KOPT-K1 (cell line): ENCODE measurements around the gene MYADML2.
"Not testable (repeated sequence)": the region's sequence is repeated elsewhere in the genome, so short reads cannot be mapped to it uniquely, and the experiment has no call there.

Source experiments
- H3K27ac ChIP-seq: fragments of 200-600 bp; sonication (generic); 2 replicates; pipeline ENCODE4 v1.5.1; 2016; ENCODE audit warnings: antibody characterized with exemption, mild to moderate bottlenecking, low read depth, low read length; ENCODE audit not compliant: poor library complexity, severe bottlenecking
- H3K36me3 ChIP-seq: fragments of 200-600 bp; sonication (generic); 2 replicates; pipeline ENCODE4 v1.5.1; 2017; ENCODE audit warnings: antibody characterized with exemption, mild to moderate bottlenecking, low read length, moderate library complexity; ENCODE audit not compliant: insufficient read depth
- H3K9me3 ChIP-seq: fragments of 200-600 bp; sonication (generic); 2 replicates; pipeline ENCODE4 v1.5.1; 2017; ENCODE audit warnings: antibody characterized with exemption, low read length, mild to moderate bottlenecking; ENCODE audit not compliant: insufficient read depth, poor library complexity, severe bottlenecking

The MYADML2 gene

DNA sequence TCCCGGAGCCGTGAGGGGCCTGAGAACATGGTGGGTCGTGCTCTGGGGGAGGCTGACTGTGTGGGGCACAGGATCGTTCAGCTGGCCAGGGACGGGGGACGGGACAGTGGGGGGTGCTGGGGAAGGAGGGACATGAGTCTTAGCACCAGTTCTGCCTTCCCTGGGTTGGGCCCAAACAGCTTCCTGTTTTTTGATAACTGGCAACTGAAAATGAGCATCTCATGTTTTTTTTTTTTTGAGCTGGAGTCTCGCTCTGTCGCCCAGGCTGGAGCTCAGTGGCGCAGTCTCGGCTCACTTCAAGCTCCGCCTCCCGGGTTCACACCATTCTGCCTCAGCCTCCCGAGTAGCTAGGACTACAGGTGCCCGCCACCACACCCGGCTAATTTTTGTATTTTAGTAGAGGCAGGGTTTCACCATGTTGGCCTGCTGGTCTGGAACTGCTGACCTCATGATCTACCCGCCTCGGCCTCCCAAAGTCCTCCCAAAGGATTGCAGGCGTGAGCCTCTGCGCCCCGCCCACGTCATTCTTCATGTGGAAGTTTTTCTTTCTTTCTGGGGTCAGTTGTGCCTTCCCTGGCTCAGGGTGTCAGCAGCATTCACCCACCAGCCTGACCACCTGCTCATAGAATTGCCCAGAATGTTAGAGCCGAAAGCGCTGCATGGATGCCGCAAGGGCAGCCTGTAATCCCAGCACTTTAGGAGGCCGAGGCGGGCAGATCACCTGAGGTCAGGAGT lies 36.8 kb upstream of the MYADML2 start:
- H3K36me3 ChIP-seq: peaks cover 29% of the 10 kb centered on the region

DNA sequence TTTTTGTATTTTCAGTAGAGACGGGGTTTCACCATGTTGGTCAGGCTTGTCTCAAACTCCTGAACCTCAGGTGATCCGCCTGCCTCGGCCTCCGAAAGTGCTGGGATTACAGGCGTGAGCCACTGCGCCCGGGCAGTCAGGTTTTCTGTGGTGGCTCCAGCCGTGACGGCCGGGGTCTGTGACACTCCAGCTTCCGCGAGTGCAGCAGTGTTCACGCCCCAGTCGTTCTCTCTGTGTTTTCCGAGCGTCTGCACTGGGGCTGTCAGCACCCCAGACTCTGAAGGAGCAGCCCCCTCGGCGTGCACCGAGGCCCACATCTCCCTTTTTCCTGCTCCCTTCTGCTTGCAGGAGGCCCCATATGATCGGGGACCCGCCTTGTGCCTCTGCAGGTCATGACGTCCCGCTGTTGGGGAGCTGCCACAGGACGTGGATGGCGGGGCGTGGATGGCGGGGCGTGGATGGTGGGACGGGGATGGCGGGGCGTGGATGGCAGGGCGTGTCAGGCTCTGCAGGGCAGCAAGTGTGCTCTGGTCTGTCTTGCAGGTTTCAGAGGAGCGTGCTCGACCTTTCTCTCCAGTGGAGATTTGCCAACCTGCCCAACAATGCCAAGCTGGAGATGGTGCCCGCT lies 36.1 kb upstream of the MYADML2 start:
- Histone ChIP-seq H3K36me3 (peaks cover 29% of the 10 kb centered on the region), H3K27ac (no peak overlapping the region)

More for the DNA sequence above, 36.8 kb upstream of the MYADML2 start:
- Histone ChIP-seq H3K27ac (no peak overlapping the region), H3K9me3 (no peaks in the 10 kb centered on the region)

DNA sequence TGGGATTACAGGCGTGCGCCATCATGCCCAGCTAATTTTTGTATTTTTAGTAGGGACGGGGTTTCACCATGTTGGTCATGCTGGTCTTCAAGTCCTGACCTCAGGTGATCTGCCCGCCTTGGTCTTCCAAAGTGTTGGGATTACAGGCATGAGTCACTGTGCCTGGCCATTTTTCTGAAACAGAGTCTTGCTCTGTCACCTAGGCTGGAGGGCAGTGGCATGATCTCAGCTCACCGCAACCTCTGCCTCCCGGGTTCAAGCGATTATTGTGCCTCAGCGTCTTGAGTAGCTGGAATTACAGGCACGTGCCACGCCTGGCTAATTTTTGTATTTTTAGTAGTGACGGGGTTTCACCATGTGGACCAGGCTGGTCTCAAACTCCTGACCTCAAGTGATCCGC lies 34.5 kb upstream of the MYADML2 start:
- not testable (repeated sequence) for H3K27ac ChIP-seq, H3K9me3 ChIP-seq
- H3K36me3 ChIP-seq: peaks cover 27% of the 10 kb centered on the region

More for the DNA sequence above, 36.1 kb upstream of the MYADML2 start:
- H3K9me3 ChIP-seq: no peaks in the 10 kb centered on the region

DNA sequence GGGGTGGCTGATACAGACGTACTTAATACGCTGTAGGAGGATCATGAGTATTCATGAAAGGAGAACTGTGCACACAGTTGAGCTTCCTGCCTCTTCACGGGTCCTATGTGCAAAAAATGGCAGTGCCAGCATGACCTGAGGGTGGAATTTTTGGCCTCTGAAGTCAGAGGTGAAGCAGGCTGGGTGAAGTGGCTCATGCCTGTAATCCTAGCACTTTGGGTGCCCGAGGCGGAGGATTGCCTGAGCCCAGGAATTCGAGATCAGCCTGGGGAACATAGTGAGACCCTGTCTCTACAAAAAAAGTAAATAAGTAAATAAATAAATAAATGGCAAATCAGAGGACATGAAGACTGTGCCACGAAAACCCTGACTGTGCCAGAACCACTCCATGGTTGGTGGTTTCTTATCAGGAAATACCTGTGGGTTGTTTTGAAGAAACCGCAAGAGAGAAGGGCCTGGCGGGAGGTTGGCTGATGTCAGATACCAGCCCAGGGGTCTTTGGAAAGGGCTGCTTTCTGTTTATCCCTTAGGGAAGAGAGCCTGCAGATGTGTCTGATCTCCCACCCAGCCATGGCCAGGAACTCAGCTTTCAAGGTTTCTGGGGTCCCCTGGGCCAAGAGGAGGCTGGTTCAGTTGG lies 33.8 kb upstream of the MYADML2 start:
- H3K9me3 ChIP-seq: no peaks in the 10 kb centered on the region
- H3K27ac ChIP-seq: no peak overlapping the region
- H3K36me3 ChIP-seq: peaks cover 20% of the 10 kb centered on the region

DNA sequence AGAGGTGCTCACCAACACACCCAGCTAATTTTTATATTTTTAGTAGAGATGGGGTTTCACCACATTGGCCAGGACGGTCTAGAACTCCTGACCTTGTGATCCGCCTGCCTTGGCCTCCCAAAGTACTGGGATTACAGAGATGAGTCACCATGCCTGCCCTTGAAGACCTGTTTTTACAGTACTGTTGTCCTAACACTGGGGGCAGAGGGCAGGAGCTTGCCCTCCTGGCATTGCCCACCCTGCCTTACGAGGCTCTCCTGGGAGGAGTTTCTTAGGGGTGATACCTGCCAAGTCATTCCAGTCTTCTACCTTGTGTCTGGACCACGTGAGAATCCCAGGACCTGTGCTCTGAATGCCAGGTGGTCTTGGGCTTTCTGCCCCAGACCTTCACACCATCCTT lies 33.1 kb upstream of the MYADML2 start:
- peaks cover 13% of the 10 kb centered on the region for H3K36me3 ChIP-seq
- no peaks in the 10 kb centered on the region for H3K9me3 ChIP-seq
- no peak overlapping the region for H3K27ac ChIP-seq

DNA sequence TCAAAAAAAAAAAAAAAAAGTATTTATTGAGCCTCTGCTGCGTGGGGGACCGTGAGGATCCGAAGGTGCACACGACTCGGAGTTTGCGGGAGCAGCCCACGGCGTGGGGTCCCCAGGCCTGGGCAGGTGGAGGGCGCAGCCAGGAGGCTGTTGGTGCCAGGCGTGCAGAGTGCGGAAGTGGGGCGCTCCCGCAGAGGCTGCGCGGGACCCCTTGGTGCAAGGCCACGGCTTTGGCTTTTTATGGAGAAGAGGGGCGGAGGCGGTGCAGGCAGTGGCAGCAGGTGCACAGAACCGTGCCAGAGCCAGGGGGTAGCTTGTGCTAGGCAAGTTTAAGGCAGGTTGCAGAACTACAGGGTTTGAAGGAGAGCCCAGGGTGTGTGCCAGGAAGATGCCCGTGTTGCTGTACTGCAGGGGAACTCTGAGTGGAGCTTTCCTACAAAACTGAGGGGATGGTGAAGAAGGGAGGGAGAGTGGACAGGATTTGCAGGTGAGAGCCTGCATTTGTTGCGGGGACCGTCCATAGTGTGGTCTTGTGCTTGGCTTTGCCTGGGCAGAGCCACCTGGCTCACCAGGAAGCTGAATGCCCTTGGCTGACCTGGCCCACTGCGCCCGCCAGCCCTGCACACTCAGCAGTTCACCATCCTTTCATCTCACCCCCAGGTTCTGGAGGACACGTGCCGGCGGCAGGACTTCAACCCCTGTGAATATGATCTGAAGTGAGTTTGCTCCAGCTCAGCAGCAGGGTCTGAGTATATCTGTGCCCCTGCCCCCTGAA lies 31.7 kb upstream of the MYADML2 start:
- Histone ChIP-seq H3K9me3 (peaks cover 6% of the 10 kb centered on the region), H3K27ac (no peak overlapping the region), H3K36me3 (peaks cover 5% of the 10 kb centered on the region; the same call in 1 of the 2 replicates)

DNA sequence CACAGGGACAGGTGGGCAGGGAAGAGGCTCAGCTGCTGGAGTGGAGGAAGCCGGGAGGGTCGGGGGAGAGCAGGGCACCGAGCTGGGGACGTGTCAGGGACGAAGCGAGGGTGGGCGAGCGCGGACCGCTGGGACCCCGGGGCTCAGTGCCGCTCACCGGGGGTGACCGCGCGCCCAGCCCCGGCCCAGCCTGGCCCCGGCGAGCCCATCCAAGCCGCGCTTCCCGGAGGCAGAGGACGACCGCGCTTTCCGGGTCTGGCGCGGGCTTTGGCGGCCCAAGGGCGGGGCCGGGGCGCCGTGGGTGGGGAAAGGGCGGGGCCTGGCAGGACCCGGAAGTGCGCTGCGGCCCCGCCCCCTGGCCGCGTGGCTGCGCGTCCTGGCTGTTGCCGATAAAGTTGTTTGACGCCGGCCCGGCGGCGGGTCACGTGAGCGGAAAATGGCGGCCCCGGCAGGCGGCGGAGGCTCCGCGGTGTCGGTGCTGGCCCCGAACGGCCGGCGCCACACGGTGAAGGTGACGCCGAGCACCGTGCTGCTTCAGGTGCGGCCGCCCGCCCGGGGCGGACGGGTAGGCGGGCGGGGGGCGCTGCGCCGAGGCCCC lies 30.3 kb upstream of the MYADML2 start, which contains the start of gene ASPSCR1:
TSS of gene ASPSCR1 (plus strand) at position 419 of the 598 bp plus-strand sequence. CDS start at position 437, 18 bp downstream.
- Histone ChIP-seq H3K27ac (peak within 1 kb of the TSS; percentile 80), H3K9me3 (peaks cover 18% of the 10 kb centered on the region), H3K36me3 (peaks cover 5% of the 10 kb centered on the region; the same call in 1 of the 2 replicates)

DNA sequence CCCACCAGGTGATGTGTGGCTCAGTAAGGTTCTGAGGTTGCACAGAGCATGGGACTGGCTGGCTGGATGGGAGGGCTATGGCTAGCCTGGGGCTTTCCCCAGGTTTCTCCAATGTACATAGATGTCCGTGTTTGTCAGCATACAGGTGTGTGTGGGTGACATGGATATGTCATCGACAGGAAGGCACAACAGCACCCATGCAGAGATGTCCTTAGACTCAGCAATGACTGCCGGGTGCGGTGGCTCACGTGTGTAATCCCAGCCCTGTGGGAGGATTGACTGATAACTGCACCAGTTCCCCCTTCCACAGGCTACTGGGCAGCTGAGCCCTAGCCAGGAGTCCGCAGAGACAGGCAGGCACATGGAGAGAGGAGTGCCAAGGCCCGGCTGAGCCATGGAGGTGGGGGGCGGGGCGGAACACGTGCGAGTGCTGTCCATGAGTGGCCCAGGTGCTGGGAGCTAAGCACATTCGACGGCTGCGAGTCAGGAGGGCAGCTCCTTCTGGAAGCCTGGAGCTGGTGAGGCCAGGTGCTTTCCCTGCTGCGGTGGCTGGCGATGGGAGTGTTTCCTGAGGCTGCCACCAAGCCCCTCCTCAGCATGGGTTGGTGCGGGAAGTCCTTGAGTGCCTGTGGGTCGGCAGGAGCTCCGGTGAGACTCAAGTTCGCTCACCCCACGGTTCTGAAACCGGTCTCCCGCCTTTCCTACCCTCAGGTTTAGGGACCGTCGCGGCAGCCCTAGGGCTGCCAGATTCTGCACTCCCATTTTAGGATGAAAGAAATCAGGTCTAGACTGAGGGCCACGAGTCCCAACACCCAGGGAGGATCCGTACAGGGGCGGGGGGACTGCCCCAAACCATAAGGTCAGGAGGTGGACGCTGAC lies 29.5 kb upstream of the MYADML2 start:
- peaks cover 5% of the 10 kb centered on the region; the same call in 1 of the 2 replicates for H3K36me3 ChIP-seq
- peak overlapping the region; percentile 80 for H3K27ac ChIP-seq
- H3K9me3 ChIP-seq: peaks cover 20% of the 10 kb centered on the region

DNA sequence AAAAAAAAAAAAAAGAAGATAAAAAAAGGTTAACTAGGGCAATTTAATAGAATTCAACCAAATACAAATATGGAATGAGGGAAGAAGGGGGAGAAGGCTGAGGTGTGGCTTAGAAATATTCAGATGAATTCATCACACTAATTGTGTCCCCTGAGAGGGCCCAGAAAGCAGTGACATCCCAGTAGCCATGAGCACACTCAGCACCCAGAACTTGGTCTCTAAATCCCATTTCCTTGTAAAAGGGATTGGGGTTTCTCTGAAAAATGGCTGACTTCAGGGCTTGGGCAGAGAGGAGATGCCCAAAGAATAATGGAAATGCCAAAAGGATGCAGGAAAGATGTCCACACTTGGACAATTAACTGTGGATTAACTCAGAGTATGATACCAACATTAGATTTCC lies 26.4 kb upstream of the MYADML2 start:
- Histone ChIP-seq H3K9me3 (peaks cover 20% of the 10 kb centered on the region), H3K36me3 (no peaks in the 10 kb centered on the region), H3K27ac (no peak overlapping the region)

DNA sequence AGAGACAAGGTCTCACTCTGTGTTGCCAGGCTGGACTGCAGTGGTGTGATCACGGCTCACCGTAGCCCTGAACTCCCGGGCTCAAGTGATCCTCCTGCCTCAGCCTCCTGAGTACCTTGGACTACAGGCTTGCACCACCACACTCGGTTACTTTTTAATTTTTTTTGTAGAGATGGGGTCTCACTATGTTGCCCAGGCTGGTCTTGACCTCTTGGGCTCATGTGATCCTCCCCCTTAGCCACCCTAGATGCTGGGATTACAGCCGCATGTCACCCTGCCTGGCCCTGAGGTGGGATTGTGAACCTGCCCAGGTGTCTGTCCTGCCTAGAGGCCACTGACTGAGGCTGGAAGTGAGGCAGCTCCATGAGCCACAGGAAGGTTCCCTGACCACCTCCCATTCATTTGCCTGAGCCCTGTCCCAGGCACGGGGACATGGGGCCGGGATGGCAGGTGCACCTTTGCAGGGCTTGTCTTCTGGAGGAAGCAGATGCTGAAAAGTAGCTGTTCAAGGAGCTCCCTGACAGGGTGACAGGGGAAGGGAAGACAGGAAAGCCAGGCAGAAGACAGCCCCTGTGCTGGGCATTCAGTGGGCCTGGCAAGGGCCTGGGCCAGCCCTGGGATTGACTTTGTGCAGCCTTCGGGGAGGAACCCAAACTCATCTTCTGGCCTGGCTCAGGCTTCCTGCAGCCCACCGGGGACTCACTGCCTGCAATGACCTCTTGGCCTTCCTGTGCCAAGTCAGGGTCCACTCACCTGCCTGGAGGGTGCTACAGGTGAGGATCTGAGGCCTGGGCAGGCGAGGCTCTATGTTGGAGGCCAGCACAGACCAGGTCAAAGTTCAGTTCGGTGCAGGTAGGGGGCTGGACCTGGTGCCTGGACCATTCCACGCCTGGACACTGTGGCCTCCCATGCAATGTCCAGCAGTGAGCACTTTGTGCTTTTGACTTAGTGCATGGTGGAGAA lies 22.1 kb upstream of the MYADML2 start:
- peaks cover 18% of the 10 kb centered on the region for H3K9me3 ChIP-seq
- H3K27ac ChIP-seq: no peak overlapping the region
- no peaks in the 10 kb centered on the region for H3K36me3 ChIP-seq

DNA sequence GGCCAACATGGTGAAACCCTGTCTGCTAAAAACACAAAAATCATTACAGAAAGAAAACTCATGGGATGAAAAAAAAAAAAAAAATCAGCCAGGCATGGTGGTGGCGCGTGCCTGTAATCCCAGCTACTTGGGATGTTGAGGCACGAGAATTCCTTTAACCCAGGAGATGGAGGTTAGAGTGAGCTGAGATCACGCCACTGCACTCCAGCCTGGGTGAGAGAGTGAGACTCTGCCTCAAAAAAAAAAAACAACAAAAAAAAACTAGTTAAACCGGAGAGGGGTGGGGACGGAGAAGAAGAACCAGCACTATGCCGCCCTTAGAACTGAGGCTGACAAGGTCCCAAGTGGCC lies 21.3 kb upstream of the MYADML2 start:
- Histone ChIP-seq H3K36me3 (no peaks in the 10 kb centered on the region), H3K9me3 (peaks cover 12% of the 10 kb centered on the region), H3K27ac (peak overlapping the region; percentile 56)

DNA sequence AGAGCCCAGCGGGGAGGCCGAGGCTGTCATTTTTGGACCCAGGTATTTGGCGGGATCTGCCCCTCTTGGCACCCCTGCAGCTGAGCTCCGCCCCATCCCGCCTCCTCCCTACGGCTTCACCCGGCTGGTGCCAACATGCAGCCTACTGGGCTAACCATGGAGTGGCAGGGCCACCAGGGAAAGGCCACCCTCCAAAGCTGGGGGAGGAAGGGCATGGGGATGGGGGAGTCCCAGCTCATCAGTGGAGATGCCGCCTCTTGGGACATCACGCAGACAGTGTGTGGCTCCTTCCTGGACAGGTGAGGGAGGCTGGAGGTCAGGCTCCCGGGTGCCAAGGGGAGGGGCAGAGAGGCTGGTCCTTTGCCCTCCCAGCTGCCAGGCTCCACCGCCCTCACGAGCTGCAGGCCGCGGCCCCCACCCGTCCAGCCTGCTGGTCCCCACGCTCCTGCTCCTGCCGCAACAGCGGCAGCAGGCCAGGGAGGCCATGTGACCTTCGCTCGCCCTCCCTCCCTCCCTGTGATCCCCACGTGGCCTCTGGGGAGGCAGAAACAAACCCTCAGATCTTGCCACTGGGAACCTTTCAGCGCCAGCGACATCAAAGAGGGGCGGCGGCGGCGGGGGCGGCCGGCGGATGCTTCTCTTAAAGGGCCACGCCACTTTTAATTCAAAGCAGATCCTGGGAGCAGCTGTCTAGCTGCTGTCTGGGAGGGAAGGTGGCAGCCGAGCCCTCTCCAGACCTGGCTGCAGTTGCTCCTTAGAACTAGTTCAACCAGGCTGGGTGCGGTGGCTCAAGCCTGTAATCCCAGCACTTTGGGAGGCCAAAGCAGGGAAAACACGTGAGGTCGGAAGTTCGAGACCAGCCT lies 20.7 kb upstream of the MYADML2 start:
- Histone ChIP-seq H3K36me3 (no peaks in the 10 kb centered on the region), H3K27ac (peak overlapping the region; percentile 56), H3K9me3 (peaks cover 7% of the 10 kb centered on the region)
